ENCODE data around the gene VAT1. TPM values are rescaled to one million over a fixed set of nuclear protein-coding genes. Genes with fewer than 3 reads are reported as not detected.
A peak's percentile ranks its signal among the peaks of the same experiment; 100 is the strongest.
"Not testable (repeated sequence)": the region's sequence is repeated elsewhere in the genome, so short reads cannot be mapped to it uniquely, and the experiment has no call there.

The VAT1 gene
- total RNA-seq, 1 donor from 2014 or later = 413 TPM

- peak within 1 kb of the TSS; percentile 99 for H3K4me3 Mint-ChIP-seq (ENCODE audit: unreplicated experiment)
- TF ChIP-seq, protein P1, sequence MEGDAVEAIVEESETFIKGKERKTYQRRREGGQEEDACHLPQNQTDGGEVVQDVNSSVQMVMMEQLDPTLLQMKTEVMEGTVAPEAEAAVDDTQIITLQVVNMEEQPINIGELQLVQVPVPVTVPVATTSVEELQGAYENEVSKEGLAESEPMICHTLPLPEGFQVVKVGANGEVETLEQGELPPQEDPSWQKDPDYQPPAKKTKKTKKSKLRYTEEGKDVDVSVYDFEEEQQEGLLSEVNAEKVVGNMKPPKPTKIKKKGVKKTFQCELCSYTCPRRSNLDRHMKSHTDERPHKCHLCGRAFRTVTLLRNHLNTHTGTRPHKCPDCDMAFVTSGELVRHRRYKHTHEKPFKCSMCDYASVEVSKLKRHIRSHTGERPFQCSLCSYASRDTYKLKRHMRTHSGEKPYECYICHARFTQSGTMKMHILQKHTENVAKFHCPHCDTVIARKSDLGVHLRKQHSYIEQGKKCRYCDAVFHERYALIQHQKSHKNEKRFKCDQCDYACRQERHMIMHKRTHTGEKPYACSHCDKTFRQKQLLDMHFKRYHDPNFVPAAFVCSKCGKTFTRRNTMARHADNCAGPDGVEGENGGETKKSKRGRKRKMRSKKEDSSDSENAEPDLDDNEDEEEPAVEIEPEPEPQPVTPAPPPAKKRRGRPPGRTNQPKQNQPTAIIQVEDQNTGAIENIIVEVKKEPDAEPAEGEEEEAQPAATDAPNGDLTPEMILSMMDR (IDR thresholded peaks at IDR 0.05; ENCODE audit: partially characterized antibody, unreplicated experiment) = peak; percentile 84
- peaks cover 3% of the 10 kb centered on the region for H3K27me3 Mint-ChIP-seq (ENCODE audit: unreplicated experiment)
- H3K4me1 Mint-ChIP-seq (ENCODE audit: low read depth, unreplicated experiment) = peaks cover 9% of the 10 kb centered on the region
- H3K36me3 Mint-ChIP-seq (ENCODE audit: unreplicated experiment) = no peaks in the 10 kb centered on the region
- peak; percentile 92 for DNase-seq
- peak within 1 kb of the TSS; percentile 97 for H3K27ac Mint-ChIP-seq (ENCODE audit: unreplicated experiment)
- peaks cover 16% of the 10 kb centered on the region for H3K9me3 Mint-ChIP-seq (ENCODE audit: unreplicated experiment)
These were observed 23.9 kb downstream of the VAT1 start, which contains the start of gene RPL27 for GRCh38 chr17:42997984-42998938. TSS of gene RPL27 (plus strand) at chr17:42998419. CDS start at chr17:42998751, 332 bp downstream.

GRCh38 chr17:42997390-42997983, 24.7 kb downstream of the VAT1 start:
- Mint-ChIP-seq H3K9me3 (ENCODE audit: unreplicated experiment) (peaks cover 16% of the 10 kb centered on the region), H3K4me3 (ENCODE audit: unreplicated experiment) (peak overlapping the region; percentile 99), H3K27me3 (ENCODE audit: unreplicated experiment) (peaks cover 3% of the 10 kb centered on the region), H3K4me1 (ENCODE audit: low read depth, unreplicated experiment) (peaks cover 10% of the 10 kb centered on the region), H3K27ac (ENCODE audit: unreplicated experiment) (peak overlapping the region; percentile 97), H3K36me3 (ENCODE audit: unreplicated experiment) (no peaks in the 10 kb centered on the region)
- TF ChIP-seq, protein P1 (IDR thresholded peaks at IDR 0.05; ENCODE audit: partially characterized antibody, unreplicated experiment) = no peak
- no peak for DNase-seq

- H3K27ac Mint-ChIP-seq (ENCODE audit: unreplicated experiment); H3K4me3 Mint-ChIP-seq (ENCODE audit: unreplicated experiment); H3K27me3 Mint-ChIP-seq (ENCODE audit: unreplicated experiment); H3K4me1 Mint-ChIP-seq (ENCODE audit: low read depth, unreplicated experiment); DNase-seq; H3K36me3 Mint-ChIP-seq (ENCODE audit: unreplicated experiment): not testable (repeated sequence)
- peaks cover 10% of the 10 kb centered on the region for H3K9me3 Mint-ChIP-seq (ENCODE audit: unreplicated experiment)
These were observed 28.3 kb downstream of the VAT1 start for GRCh38 chr17:42993913-42994312.

GRCh38 chr17:42992872-42993271, 29.3 kb downstream of the VAT1 start:
- no peaks in the 10 kb centered on the region for H3K36me3 Mint-ChIP-seq (ENCODE audit: unreplicated experiment)
- DNase-seq = no peak
- no peak overlapping the region for H3K4me3 Mint-ChIP-seq (ENCODE audit: unreplicated experiment)
- peaks cover 2% of the 10 kb centered on the region for H3K27me3 Mint-ChIP-seq (ENCODE audit: unreplicated experiment)
- peaks cover 1% of the 10 kb centered on the region for H3K9me3 Mint-ChIP-seq (ENCODE audit: unreplicated experiment)
- no peak overlapping the region for H3K27ac Mint-ChIP-seq (ENCODE audit: unreplicated experiment)
- H3K4me1 Mint-ChIP-seq (ENCODE audit: low read depth, unreplicated experiment) = peaks cover 7% of the 10 kb centered on the region
- TF ChIP-seq, protein P1 (IDR thresholded peaks at IDR 0.05; ENCODE audit: partially characterized antibody, unreplicated experiment) = no peak

GRCh38 chr17:42991471-42991870, 30.7 kb downstream of the VAT1 start:
- H3K36me3 Mint-ChIP-seq (ENCODE audit: unreplicated experiment) = no peaks in the 10 kb centered on the region

More at GRCh38 chr17:42991471-42991870, 30.7 kb downstream of the VAT1 start:
- Mint-ChIP-seq H3K4me1 (ENCODE audit: low read depth, unreplicated experiment) (peaks cover 2% of the 10 kb centered on the region), H3K9me3 (ENCODE audit: unreplicated experiment) (no peaks in the 10 kb centered on the region), H3K27me3 (ENCODE audit: unreplicated experiment) (no peaks in the 10 kb centered on the region), H3K4me3 (ENCODE audit: unreplicated experiment) (no peak overlapping the region), H3K27ac (ENCODE audit: unreplicated experiment) (no peak overlapping the region)
- TF ChIP-seq, protein P1 (IDR thresholded peaks at IDR 0.05; ENCODE audit: partially characterized antibody, unreplicated experiment) = no peak
- no peak for DNase-seq

Measured in glutamatergic neuron (in vitro differentiated cells).